NCI-H446 (cell line): Measurements from ENCODE around the gene ATG10.
A peak's percentile ranks its signal among the peaks of the same experiment; 100 is the strongest.
"Not testable (repeated sequence)": the region's sequence is repeated elsewhere in the genome, so short reads cannot be mapped to it uniquely, and the experiment has no call there.

Experiments
- DNase-seq, 2 experiments: peaks; one replicate each; lab custom pipeline; 2025; lab: John Stamatoyannopoulos, UW

Gene ATG10

GRCh38 chr5:81971712-81972491 is at the start of gene ATG10:
TSS of gene ATG10 (plus strand) at chr5:81972023. CDS start at chr5:81987571, 15,548 bp downstream.
- peak; percentile 90 to 95 for DNase-seq

GRCh38 chr5:81922854-81923279 is 49.0 kb upstream of the ATG10 start:
- no peak for DNase-seq

GRCh38 chr5:81924442-81924841 is 47.4 kb upstream of the ATG10 start:
- peak; percentile 41 to 90 for DNase-seq

- no peak for DNase-seq
Measured at GRCh38 chr5:81925009-81925408, 46.8 kb upstream of the ATG10 start.

- no peak for DNase-seq
Measured at GRCh38 chr5:81925981-81926380, 45.8 kb upstream of the ATG10 start.

- DNase-seq = no peak
Measured at GRCh38 chr5:81936066-81936465, 35.8 kb upstream of the ATG10 start.

- DNase-seq = no peak
Measured at GRCh38 chr5:81936750-81937149, 35.1 kb upstream of the ATG10 start.

GRCh38 chr5:81942746-81943145 is 29.1 kb upstream of the ATG10 start:
- DNase-seq = no peak

GRCh38 chr5:81948349-81948748 is 23.5 kb upstream of the ATG10 start:
- DNase-seq = no peak

- no peak for DNase-seq
Measured at GRCh38 chr5:81949462-81949861, 22.4 kb upstream of the ATG10 start.

- no peak for DNase-seq
Measured at GRCh38 chr5:81950996-81951395, 20.8 kb upstream of the ATG10 start.

GRCh38 chr5:81954796-81955195 is 17.0 kb upstream of the ATG10 start:
- not testable (repeated sequence) for DNase-seq

GRCh38 chr5:81958129-81958528 is 13.7 kb upstream of the ATG10 start:
- DNase-seq = not testable (repeated sequence)

- no peak for DNase-seq
Measured at GRCh38 chr5:81961651-81962440, 10.0 kb upstream of the ATG10 start.

- no peak for DNase-seq
Measured at GRCh38 chr5:81963544-81963943, 8.3 kb upstream of the ATG10 start.

- no peak for DNase-seq
Measured at GRCh38 chr5:81965524-81965923, 6.3 kb upstream of the ATG10 start.

- DNase-seq = no peak
Measured at GRCh38 chr5:81969226-81969625, 2.6 kb upstream of the ATG10 start.

- no peak for DNase-seq
Measured at GRCh38 chr5:81969912-81970311, 1.9 kb upstream of the ATG10 start.

GRCh38 chr5:81971111-81971711 is 612 bp upstream of the ATG10 start:
- no peak for DNase-seq

- DNase-seq = no peak
Measured at GRCh38 chr5:81972492-81972783, 615 bp downstream of the ATG10 start.

- DNase-seq = no peak
Measured at GRCh38 chr5:81980160-81980559, 8.3 kb downstream of the ATG10 start.

GRCh38 chr5:81980598-81981260 is 8.9 kb downstream of the ATG10 start:
- DNase-seq = no peak
